IPS DF 6.9 (cell line): ENCODE measurements around the gene SLC5A3.

Source experiments
- DNase-seq: peaks from one replicate; pipeline ENCODE4 v3.0.0-alpha.2; 2013; ENCODE audit warnings: low read depth, low spot score
- H3K27ac ChIP-seq: one replicate; pipeline ENCODE4 v1.5.1; 2013; ENCODE audit warnings: low read length, control low read depth
- H3K27me3 ChIP-seq: 2 replicates; pipeline ENCODE4 v1.6.1; 2013; ENCODE audit warnings: mild to moderate bottlenecking, low read length; ENCODE audit not compliant: control insufficient read depth, insufficient read depth
- H3K36me3 ChIP-seq: 2 replicates; pipeline ENCODE4 v1.6.1; 2013; ENCODE audit warnings: low read length; ENCODE audit not compliant: control insufficient read depth, insufficient read depth
- H3K4me1 ChIP-seq: 2 replicates; pipeline ENCODE4 v1.6.1; 2013; ENCODE audit warnings: low read length; ENCODE audit not compliant: control insufficient read depth, insufficient read depth
- H3K4me3 ChIP-seq: 2 replicates; pipeline ENCODE4 v1.5.1; 2013; ENCODE audit warnings: mild to moderate bottlenecking, low read length
- H3K9me3 ChIP-seq: 2 replicates; pipeline ENCODE4 v1.6.1; 2013; ENCODE audit warnings: low read length, inconsistent platforms; ENCODE audit not compliant: control insufficient read depth, insufficient read depth
- WGBS: extraction: QIAGEN DNeasy Blood & Tissue Kit; methylation state at CpG from one replicate; pipeline ENCODE4 v1.1.7; 2013; ENCODE audit warnings: mixed read lengths, missing lambda C conversion rate; ENCODE audit not compliant: insufficient read length, insufficient coverage; 5-methylcytosine and 5-hydroxymethylcytosine counted together

The SLC5A3 gene

DNA sequence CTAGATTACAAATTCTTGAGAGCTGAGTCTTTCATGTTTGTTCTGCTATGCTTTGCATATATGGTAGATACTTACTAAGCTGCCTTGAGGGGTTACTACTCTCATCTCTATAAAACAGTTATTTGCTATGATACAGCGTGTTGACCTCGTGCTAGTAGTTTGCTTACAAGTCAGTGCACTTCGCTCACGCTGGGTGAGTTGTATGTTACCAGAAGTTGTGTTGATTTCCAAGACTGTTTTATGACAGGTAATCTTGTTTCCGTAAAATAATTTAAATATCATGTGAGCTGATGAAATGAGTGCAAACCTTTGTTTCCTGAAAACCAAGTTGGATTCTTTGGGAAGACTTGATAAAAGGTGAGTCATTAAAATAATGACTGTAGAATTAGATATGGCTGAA lies 7.3 kb downstream of the SLC5A3 start:
- Histone ChIP-seq H3K36me3 (no peaks in the 10 kb centered on the region; the same call in 1 of the 2 replicates), H3K4me3 (no peak overlapping the region), H3K27ac (no peak overlapping the region), H3K9me3 (no peaks in the 10 kb centered on the region), H3K4me1 (0 out of 2 replicates have a peak, but pooled peaks cover 1% of the 10 kb centered on the region), H3K27me3 (no peaks in the 10 kb centered on the region)
- DNase-seq = no peak
- WGBS = no CpG with 5 or more reads among the region's 5 CpGs

DNA sequence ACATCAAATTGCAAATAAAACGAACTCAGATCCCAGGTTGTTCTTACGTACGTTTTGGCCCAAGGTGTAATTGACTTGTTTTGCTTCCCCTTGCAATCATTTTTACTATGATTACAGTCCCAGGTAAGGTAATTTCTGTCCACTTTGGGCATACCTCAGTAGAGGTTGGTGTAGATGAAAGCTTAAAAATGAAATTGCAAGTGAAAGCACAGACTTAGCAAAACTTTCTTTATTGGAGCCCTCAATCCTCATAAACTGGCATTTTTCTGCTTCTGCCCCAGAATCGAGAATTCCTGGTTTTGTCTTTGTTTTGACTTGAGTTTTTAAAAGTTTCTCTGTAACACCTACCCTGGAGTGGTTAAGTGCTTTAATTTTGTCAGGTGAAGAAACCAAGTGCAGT lies 9.4 kb downstream of the SLC5A3 start:
- Histone ChIP-seq H3K27me3 (no peaks in the 10 kb centered on the region), H3K36me3 (no peaks in the 10 kb centered on the region; the same call in 1 of the 2 replicates), H3K27ac (no peak overlapping the region), H3K4me1 (peaks cover 5% of the 10 kb centered on the region; the same call in 1 of the 2 replicates), H3K4me3 (no peak overlapping the region), H3K9me3 (no peaks in the 10 kb centered on the region)
- DNase-seq = no peak
- WGBS = no CpG with 5 or more reads among the region's 4 CpGs

DNA sequence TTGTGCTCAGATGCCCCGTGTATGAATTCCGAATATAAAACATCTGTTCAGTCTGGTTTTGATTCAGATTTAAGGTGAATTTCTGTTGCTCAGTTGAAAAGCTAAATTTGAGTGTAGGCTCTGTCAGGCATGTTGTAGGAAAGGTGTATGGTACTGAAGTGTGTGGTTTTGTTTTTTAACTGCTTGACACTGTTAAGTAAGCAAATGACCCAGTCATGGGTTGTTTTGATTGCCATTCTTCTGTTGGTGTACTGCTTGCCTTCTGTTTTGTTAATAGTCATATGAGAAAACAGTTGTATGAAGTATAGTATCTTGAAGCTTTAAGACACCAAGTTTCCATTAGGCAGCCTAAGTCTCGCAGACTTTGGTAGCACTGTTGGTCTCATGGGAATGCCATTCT lies 10.0 kb downstream of the SLC5A3 start:
- peaks cover 5% of the 10 kb centered on the region; the same call in 1 of the 2 replicates for H3K4me1 ChIP-seq
- WGBS = no CpG with 5 or more reads among the region's 3 CpGs
- no peaks in the 10 kb centered on the region for H3K27me3 ChIP-seq
- H3K27ac ChIP-seq = no peak overlapping the region
- H3K36me3 ChIP-seq = no peaks in the 10 kb centered on the region; the same call in 1 of the 2 replicates
- H3K4me3 ChIP-seq = no peak overlapping the region
- no peak for DNase-seq
- H3K9me3 ChIP-seq = no peaks in the 10 kb centered on the region

DNA sequence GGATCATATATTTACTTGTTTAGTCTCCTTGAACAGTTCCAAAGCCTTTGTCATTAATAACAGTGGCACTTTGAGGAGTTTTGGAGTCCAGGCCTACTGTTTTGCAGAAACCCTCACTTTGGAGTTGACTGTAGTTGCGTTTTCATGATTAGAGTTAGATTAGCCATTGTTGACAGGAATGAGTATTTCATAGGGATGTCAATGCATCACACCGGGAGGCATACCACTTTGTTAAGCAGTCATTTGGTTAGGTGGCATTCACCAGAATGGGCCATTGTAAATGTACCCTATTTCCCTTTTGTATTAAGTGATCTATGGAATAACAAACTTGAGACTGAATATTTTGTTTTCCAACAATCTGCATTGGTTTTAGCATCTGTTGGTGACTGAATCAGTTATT lies 11.8 kb downstream of the SLC5A3 start:
- Histone ChIP-seq H3K9me3 (no peaks in the 10 kb centered on the region), H3K36me3 (no peaks in the 10 kb centered on the region; the same call in 1 of the 2 replicates), H3K4me3 (no peak overlapping the region), H3K4me1 (peaks cover 5% of the 10 kb centered on the region; the same call in 1 of the 2 replicates), H3K27ac (no peak overlapping the region), H3K27me3 (no peaks in the 10 kb centered on the region)
- no peak for DNase-seq
- WGBS = no CpG with 5 or more reads among the region's 2 CpGs

DNA sequence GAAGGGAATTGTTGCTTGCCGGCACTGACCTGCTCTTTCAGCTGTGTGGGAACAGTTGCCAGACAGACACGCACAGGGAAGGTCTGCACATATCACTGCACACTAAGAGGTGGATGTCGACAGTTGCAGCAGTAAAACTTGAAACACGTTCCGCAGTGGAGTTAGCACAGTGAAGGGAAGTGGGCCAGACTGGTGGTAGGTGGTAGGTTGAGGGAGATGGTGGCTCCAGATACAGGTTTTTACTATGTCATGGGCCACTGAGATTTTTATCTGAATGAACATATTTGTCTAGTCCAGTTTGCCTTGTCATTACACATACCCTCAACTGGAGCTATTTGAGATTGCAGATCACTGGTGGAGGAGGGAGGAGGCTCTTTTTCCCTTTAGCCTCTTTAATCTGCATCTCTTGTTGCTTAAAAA lies 13.5 kb downstream of the SLC5A3 start:
- DNase-seq = no peak
- H3K36me3 ChIP-seq = no peaks in the 10 kb centered on the region; the same call in 1 of the 2 replicates
- no peaks in the 10 kb centered on the region for H3K27me3 ChIP-seq
- no peaks in the 10 kb centered on the region for H3K9me3 ChIP-seq
- no peak overlapping the region for H3K27ac ChIP-seq
- peaks cover 5% of the 10 kb centered on the region; the same call in 1 of the 2 replicates for H3K4me1 ChIP-seq
- no CpG with 5 or more reads among the region's 5 CpGs for WGBS
- H3K4me3 ChIP-seq = no peak overlapping the region

DNA sequence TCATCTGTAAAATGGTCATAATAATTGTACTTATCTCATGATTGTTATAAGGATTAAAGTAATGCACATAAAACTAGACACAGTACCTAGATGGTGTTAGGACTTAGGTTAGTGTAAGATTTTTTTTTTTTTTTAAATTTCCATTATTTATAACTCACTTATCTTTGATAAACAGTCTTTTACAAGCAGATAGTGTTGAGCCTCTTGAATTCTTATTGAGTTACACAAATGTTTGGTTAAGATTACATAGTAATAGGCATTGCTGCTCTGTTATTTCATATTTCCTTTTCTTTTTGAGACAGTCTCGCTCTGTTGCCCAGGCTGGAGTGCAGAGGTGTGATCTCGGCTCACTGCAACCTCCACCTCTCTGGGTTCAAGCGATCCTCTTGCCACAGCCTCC lies 15.4 kb downstream of the SLC5A3 start:
- no peak for DNase-seq
- Histone ChIP-seq H3K9me3 (no peaks in the 10 kb centered on the region), H3K4me1 (peaks cover 5% of the 10 kb centered on the region; the same call in 1 of the 2 replicates), H3K36me3 (no peaks in the 10 kb centered on the region), H3K27ac (no peak overlapping the region), H3K4me3 (no peak overlapping the region), H3K27me3 (no peaks in the 10 kb centered on the region)
- no CpG with 5 or more reads among the region's 3 CpGs for WGBS

DNA sequence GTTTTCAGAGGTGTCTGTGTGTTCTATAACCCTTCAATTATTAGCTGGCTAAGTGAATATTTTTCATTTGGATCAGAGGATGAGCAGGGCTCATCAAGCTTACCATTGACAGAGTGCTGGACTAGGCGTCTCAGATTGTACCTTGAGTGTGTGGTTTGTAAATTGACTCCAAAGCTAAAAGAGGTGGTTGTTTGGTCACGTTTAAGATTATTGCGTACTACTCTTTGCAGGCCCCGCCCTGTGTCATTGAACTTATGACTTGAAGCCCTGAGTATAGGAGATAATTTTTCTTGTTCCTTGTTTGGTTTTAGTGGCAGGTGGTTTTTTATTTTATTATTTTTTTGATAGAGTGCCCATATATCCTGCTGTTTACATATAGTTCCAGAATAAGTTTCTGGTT lies 17.7 kb downstream of the SLC5A3 start:
- no peaks in the 10 kb centered on the region for H3K9me3 ChIP-seq
- no peak overlapping the region for H3K4me3 ChIP-seq
- H3K4me1 ChIP-seq = peaks cover 5% of the 10 kb centered on the region; the same call in 1 of the 2 replicates
- DNase-seq = no peak
- H3K36me3 ChIP-seq = peaks cover 2% of the 10 kb centered on the region; the same call in 1 of the 2 replicates
- no peaks in the 10 kb centered on the region for H3K27me3 ChIP-seq
- H3K27ac ChIP-seq = no peak overlapping the region
- no CpG with 5 or more reads among the region's 4 CpGs for WGBS

DNA sequence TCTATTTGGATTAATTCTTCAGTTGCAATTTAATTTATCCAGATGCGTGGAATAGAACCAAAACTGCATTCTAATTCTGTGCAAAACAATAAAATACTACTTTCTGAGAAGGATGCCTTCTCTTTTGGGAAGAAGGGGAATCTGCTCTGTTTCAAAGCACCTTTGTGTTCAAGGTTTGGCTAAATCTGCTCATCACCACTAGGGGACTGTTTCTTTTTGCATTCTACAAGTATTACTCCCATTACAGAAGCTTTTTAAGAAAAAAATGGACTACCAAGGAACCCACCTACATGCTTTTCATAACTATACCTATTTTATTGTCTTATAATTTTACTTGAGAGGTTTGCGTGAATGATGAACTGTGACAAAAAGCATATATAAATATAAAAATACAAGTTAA lies 18.2 kb downstream of the SLC5A3 start:
- Histone ChIP-seq H3K36me3 (peaks cover 2% of the 10 kb centered on the region; the same call in 1 of the 2 replicates), H3K27ac (no peak overlapping the region)

DNA sequence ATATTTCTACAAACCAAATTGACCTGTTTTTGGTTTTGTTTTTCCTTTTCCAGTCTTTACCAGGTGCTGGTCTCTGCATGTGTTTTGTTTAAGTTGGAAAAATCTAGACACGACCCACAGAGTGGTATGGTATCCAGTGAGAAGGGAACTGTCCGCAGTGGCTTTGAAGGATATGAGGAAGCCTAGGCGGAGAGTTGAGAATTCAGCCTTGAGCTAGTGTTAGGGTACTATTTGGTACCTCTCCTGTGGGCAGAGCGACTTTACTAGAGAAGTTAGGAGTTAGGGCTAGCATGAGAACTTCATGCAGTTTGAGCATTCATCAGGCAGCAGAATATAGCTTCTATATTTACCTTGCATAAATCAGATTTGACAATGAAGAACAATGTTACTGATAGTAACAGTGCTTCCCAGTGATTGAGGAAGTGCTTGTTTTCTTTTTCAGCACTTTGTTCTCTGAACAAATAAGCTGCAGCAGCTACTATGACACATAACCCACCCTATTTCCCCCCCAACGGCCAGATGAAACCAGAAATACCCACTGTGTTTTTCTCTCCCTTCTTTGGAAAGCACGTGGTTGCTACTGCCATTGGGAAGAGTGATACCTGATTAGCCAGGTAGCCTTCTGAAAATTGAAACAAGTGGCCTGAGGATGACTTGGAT lies 19.0 kb downstream of the SLC5A3 start:
- DNase-seq = no peak
- WGBS = no CpG with 5 or more reads among the region's 6 CpGs
- no peak overlapping the region for H3K27ac ChIP-seq
- peaks cover 2% of the 10 kb centered on the region; the same call in 1 of the 2 replicates for H3K36me3 ChIP-seq
- H3K27me3 ChIP-seq = no peaks in the 10 kb centered on the region
- no peak overlapping the region for H3K4me3 ChIP-seq
- H3K4me1 ChIP-seq = 0 out of 2 replicates have a peak, but pooled peaks cover 1% of the 10 kb centered on the region
- H3K9me3 ChIP-seq = no peaks in the 10 kb centered on the region

More for the DNA sequence above, 18.2 kb downstream of the SLC5A3 start:
- WGBS = no CpG with 5 or more reads among the region's 2 CpGs
- Histone ChIP-seq H3K9me3 (no peaks in the 10 kb centered on the region), H3K4me3 (no peak overlapping the region), H3K4me1 (peaks cover 4% of the 10 kb centered on the region; the same call in 1 of the 2 replicates), H3K27me3 (no peaks in the 10 kb centered on the region)
- no peak for DNase-seq

DNA sequence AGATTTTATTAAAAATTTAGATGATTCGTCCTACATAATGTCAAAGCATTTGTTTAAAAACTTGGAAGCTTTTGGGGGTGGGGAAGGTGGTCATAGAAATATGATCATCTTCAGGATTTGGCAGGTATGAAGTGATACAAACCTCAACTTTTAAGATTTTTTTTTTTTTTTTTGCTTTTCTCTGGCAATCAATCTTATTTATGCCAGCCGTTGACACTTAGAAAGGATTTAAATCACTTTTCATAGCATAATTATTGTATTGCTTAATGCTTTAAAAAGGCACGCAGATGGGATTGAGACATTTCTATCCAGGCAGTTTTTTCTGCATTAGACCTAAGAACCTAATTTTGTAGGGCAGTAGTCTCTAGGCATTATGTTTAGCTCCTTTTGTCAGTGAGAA lies 19.7 kb downstream of the SLC5A3 start:
- Histone ChIP-seq H3K4me3 (no peak overlapping the region), H3K36me3 (peaks cover 2% of the 10 kb centered on the region; the same call in 1 of the 2 replicates), H3K9me3 (no peaks in the 10 kb centered on the region), H3K4me1 (no peaks in the 10 kb centered on the region), H3K27me3 (no peaks in the 10 kb centered on the region), H3K27ac (no peak overlapping the region)
- no CpG with 5 or more reads among the region's 3 CpGs for WGBS
- DNase-seq = no peak

DNA sequence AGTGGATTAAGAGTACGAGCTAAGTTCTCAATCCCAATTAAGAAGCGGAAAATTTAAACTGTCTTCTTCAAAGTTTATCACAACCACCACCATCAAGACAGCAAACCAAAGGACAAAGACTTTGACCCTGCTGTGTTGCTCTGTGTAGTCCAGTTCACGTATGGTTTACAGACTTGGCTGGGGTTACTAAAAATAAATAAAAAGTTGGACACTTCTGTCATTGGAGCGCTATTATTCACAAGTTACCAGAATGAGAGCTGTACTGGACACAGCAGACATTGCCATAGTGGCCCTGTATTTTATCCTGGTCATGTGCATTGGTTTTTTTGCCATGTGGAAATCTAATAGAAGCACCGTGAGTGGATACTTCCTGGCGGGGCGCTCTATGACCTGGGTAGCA lies 21.6 kb downstream of the SLC5A3 start:
- H3K4me1 ChIP-seq = no peaks in the 10 kb centered on the region
- WGBS = no CpG with 5 or more reads among the region's 7 CpGs
- H3K27ac ChIP-seq = no peak overlapping the region
- no peaks in the 10 kb centered on the region for H3K9me3 ChIP-seq
- no peak overlapping the region for H3K4me3 ChIP-seq
- no peaks in the 10 kb centered on the region for H3K27me3 ChIP-seq
- peaks cover 2% of the 10 kb centered on the region; the same call in 1 of the 2 replicates for H3K36me3 ChIP-seq
- DNase-seq = no peak
